Panc1 (cell line): ENCODE results near the gene TTLL10. TPM values are rescaled to one million over a fixed set of nuclear protein-coding genes. Genes with fewer than 3 reads are reported as not detected.

ENCODE experiments used
- ATAC-seq: fragments of 200-7000 bp; cut with Tn5 transposase; 2 replicates; pipeline ENCODE4 v1.9.1; 2020; ENCODE audit warnings: mild to moderate bottlenecking, moderate library complexity
- BruUV-seq: library from RNA; stranded (reverse); fragments of 400-500 nt; replicated peaks from 2 replicates; lab custom pipeline; 2021; lab: Mats Ljungman, UMichigan
- CTCF ChIA-PET: fragments of 300-600 bp; sonication (Branson Sonifier 250); formaldehyde crosslinking; loops from one replicate; lab custom pipeline; 2022; ENCODE audit warnings: antibody characterized with exemption; lab: Charles Lee
- POLR2A ChIA-PET: fragments of 300-600 bp; sonication (Branson Sonifier 250); formaldehyde crosslinking; loops from one replicate; lab custom pipeline; 2022; ENCODE audit warnings: antibody characterized with exemption; lab: Charles Lee
- DNase-seq: peaks from one replicate; pipeline ENCODE4 v3.0.0-alpha.2; 2010; ENCODE audit warnings: low read depth, low spot score
- H3K27ac ChIP-seq: 2 replicates; pipeline ENCODE4 v1.5.1; 2011; ENCODE audit warnings: mild to moderate bottlenecking, low read length, inconsistent platforms
- H3K27me3 ChIP-seq: fragments of 200-500 bp; sonication (Bioruptor generic); 2 replicates; pipeline ENCODE4 v1.6.0; 2014; ENCODE audit warnings: low read length, inconsistent platforms; ENCODE audit not compliant: control insufficient read depth, insufficient read depth
- H3K36me3 ChIP-seq: fragments of 200-500 bp; sonication (Bioruptor generic); 2 replicates; pipeline ENCODE4 v1.5.1; 2014; ENCODE audit warnings: inconsistent platforms, mild to moderate bottlenecking, low read length, moderate library complexity; ENCODE audit not compliant: control insufficient read depth, insufficient read depth
- H3K4me1 ChIP-seq: 2 replicates; pipeline ENCODE4 v1.5.1; 2011; ENCODE audit warnings: inconsistent platforms, mild to moderate bottlenecking, low read length, moderate library complexity; ENCODE audit not compliant: control insufficient read depth, insufficient read depth
- H3K4me3 ChIP-seq, 2 experiments: 2 replicates each; pipeline ENCODE4 v1.5.1; 2011 to 2012; ENCODE audit warnings: low read depth in 2 of 2, low read length in 2 of 2, mild to moderate bottlenecking in 2 of 2, inconsistent platforms in 1 of 2, moderate library complexity in 1 of 2
- H3K9me3 ChIP-seq: fragments of 200-500 bp; sonication (Bioruptor generic); 2 replicates; pipeline ENCODE4 v1.5.1; 2014; ENCODE audit warnings: low read depth, mild to moderate bottlenecking, inconsistent platforms, low read length, moderate library complexity; ENCODE audit not compliant: control insufficient read depth, insufficient read depth
- POLR2AphosphoS5 ChIP-seq: IDR thresholded peaks from 2 replicates; pipeline ENCODE4 v1.6.1; 2012; ENCODE audit warnings: mild to moderate bottlenecking, low read depth, low read length, moderate library complexity
- SIN3A ChIP-seq: IDR thresholded peaks from 2 replicates; pipeline ENCODE4 v1.6.1; 2012; ENCODE audit warnings: low read depth, mild to moderate bottlenecking, low read length, moderate library complexity, borderline replicate concordance; ENCODE audit not compliant: insufficient read depth
- TCF7L2 ChIP-seq: IDR thresholded peaks from 2 replicates; pipeline ENCODE4 v1.6.1; 2011; ENCODE audit warnings: mild to moderate bottlenecking, low read depth, low read length, inconsistent platforms
- in situ Hi-C: cut with HindIII; loops from 2 replicates; pipeline ENCODE4 v1.10.0; 2016; ENCODE audit warnings: low sequenced_read_pairs, low pct_unique_long_range_greater_than_20kb
- intact Hi-C: fragments of 100-400 bp; cut with micrococcal nuclease; formaldehyde crosslinking; loops from one replicate; pipeline ENCODE4 v1.10.0; 2022; ENCODE audit not compliant: unreplicated experiment
- total RNA-seq: library from RNA; stranded (reverse); gene quantifications from one replicate; pipeline ENCODE4 v1.2.1, GENCODE V29; 2021; ENCODE audit not compliant: unreplicated experiment
- TF ChIP-seq, protein P1 (sequence below), 2 experiments: IDR thresholded peaks; 2 replicates each; pipeline ENCODE4 v1.6.1; 2011 to 2012; ENCODE audit warnings: low read depth in 2 of 2, control low read depth in 1 of 2, low read length in 1 of 2, mild to moderate bottlenecking in 1 of 2, moderate library complexity in 1 of 2; ENCODE audit not compliant: insufficient read depth in 1 of 2
- TF ChIP-seq, protein P2 (sequence below): fragments of 450-650 bp; IDR thresholded peaks from 2 replicates; pipeline ENCODE4 v1.5.1; 2017; ENCODE audit warnings: mild to moderate bottlenecking

Gene TTLL10
- total RNA-seq, 1 experiment from 2014 or later: not detected

DNA sequence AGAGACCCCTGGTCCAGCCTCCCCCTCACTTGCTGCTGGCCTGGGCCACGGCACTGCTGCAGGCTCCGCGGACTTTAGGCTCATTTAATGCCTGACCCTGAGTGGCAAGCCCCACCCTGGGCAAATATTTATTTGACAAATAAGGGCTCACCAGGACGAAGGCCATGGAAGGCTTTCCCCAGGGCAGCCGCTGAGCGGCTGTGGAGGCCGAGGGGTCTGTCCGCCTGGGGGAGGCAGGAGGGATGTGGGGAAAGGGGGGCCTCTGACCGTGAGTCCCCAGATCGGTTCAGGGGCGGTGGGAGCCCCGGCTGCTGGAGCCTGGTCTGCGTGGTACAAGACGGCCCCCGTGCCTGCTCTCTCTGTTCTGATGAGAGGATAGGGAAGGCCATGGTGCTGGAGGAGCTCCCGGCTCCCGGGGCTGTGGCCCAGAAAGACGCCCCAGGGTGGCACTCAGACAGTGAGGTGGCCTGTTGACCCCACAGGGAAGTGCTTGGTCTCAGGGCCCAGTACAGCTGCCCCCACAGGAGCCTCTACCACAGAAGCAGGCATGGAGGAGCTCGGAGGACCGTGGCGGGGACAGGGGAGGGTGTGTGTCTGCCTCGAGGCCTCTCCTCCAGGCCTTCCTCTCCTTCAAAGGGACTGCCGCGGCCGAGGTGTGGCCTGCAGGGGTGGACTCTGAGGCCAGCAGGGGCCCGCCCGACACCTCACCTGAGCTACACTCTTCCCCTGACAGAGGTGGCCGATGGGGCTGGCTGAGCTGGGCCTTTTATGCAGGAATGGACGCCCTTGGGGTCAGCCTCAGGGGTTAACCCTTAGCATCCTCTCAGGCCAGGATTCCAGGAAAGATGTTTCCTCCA is 48.7 kb upstream of the TTLL10 start:
- intact Hi-C loops: loop anchor here (5.0 to 10.0 kb wide), 3 partner anchors 60 to 127 kb away; partner anchors contain the start of genes B3GALT6 and SDF4
- H3K4me3 ChIP-seq: no peak overlapping the region

DNA sequence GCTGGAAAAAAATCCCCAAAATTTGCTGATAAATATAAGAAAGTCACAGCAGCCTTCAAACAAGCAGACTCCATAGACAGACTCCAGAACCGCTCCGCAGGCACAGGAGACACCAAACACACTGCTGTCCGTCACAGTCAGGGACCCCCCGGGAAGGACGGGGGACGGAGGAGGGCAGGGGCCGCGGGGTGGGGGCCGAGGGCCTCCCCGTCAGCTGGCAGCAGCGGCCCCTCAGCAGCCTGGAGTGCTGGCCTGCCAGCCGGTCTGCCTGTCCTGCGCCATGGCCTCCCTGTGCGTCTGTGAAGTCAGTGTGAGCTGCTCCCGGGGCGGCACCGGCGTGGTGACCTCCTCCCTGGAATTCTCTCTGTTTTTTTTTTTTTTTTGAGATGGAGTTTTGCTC is 47.7 kb upstream of the TTLL10 start:
- CTCF ChIA-PET: no interaction called here
- H3K9me3 ChIP-seq: no peaks in the 10 kb centered on the region
- DNase-seq (no peak), ATAC-seq (no peak)
- H3K27me3 ChIP-seq: no peaks in the 10 kb centered on the region
- in situ Hi-C loops (no loop called here), intact Hi-C loops (loop anchor here (10.0 kb wide), 1 partner anchor 59 kb away; no protein-coding TSS in a partner anchor)
- no peaks in the 10 kb centered on the region for H3K36me3 ChIP-seq
- H3K4me3 ChIP-seq: no peak overlapping the region
- POLR2A ChIA-PET: interaction anchor here (0.6 kb wide), 2 partner anchors 89 to 104 kb away, joined by 3 to 6 read pairs; no protein-coding TSS in a partner anchor
- H3K4me1 ChIP-seq: peaks cover 13% of the 10 kb centered on the region
- no peak overlapping the region for H3K27ac ChIP-seq
- TF ChIP-seq, protein P1, sequence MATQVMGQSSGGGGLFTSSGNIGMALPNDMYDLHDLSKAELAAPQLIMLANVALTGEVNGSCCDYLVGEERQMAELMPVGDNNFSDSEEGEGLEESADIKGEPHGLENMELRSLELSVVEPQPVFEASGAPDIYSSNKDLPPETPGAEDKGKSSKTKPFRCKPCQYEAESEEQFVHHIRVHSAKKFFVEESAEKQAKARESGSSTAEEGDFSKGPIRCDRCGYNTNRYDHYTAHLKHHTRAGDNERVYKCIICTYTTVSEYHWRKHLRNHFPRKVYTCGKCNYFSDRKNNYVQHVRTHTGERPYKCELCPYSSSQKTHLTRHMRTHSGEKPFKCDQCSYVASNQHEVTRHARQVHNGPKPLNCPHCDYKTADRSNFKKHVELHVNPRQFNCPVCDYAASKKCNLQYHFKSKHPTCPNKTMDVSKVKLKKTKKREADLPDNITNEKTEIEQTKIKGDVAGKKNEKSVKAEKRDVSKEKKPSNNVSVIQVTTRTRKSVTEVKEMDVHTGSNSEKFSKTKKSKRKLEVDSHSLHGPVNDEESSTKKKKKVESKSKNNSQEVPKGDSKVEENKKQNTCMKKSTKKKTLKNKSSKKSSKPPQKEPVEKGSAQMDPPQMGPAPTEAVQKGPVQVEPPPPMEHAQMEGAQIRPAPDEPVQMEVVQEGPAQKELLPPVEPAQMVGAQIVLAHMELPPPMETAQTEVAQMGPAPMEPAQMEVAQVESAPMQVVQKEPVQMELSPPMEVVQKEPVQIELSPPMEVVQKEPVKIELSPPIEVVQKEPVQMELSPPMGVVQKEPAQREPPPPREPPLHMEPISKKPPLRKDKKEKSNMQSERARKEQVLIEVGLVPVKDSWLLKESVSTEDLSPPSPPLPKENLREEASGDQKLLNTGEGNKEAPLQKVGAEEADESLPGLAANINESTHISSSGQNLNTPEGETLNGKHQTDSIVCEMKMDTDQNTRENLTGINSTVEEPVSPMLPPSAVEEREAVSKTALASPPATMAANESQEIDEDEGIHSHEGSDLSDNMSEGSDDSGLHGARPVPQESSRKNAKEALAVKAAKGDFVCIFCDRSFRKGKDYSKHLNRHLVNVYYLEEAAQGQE (IDR thresholded peaks at IDR 0.05; ENCODE audit: insufficient read depth in 1 of 2, low read depth in 2 of 2, low read length in 1 of 2): no peak
- TF ChIP-seq POLR2AphosphoS5 (no peak), TCF7L2 (no peak), SIN3A (no peak)
- TF ChIP-seq, protein P2, sequence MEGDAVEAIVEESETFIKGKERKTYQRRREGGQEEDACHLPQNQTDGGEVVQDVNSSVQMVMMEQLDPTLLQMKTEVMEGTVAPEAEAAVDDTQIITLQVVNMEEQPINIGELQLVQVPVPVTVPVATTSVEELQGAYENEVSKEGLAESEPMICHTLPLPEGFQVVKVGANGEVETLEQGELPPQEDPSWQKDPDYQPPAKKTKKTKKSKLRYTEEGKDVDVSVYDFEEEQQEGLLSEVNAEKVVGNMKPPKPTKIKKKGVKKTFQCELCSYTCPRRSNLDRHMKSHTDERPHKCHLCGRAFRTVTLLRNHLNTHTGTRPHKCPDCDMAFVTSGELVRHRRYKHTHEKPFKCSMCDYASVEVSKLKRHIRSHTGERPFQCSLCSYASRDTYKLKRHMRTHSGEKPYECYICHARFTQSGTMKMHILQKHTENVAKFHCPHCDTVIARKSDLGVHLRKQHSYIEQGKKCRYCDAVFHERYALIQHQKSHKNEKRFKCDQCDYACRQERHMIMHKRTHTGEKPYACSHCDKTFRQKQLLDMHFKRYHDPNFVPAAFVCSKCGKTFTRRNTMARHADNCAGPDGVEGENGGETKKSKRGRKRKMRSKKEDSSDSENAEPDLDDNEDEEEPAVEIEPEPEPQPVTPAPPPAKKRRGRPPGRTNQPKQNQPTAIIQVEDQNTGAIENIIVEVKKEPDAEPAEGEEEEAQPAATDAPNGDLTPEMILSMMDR: no peak
- no TSS peak for BruUV-seq

More for the DNA sequence above, 48.7 kb upstream of the TTLL10 start:
- Histone ChIP-seq H3K9me3 (no peaks in the 10 kb centered on the region), H3K36me3 (no peaks in the 10 kb centered on the region), H3K4me1 (peaks cover 13% of the 10 kb centered on the region), H3K27me3 (no peaks in the 10 kb centered on the region), H3K27ac (no peak overlapping the region)
- TF ChIP-seq, protein P2: no peak
- no peak for TF ChIP-seq POLR2AphosphoS5
- no peak for TF ChIP-seq SIN3A
- TF ChIP-seq TCF7L2: no peak
- in situ Hi-C loops: no loop called here
- ChIA-PET CTCF (interaction anchor here (0.5 to 0.8 kb wide), 4 partner anchors 12 to 85 kb away, joined by 3 to 7 read pairs (median 4); no protein-coding TSS in a partner anchor), POLR2A (no interaction called here)
- BruUV-seq: no TSS peak
- ATAC-seq (no peak), DNase-seq (no peak)
